ENCODE measurements around the gene STK16. TPM values are rescaled to one million over a fixed set of nuclear protein-coding genes. Genes with fewer than 3 reads are reported as not detected.

Gene STK16
- total RNA-seq, 1 donor from 2014 or later: 31.2 TPM

GRCh38 chr2:219204425-219205164 is 40.7 kb upstream of the STK16 start:
- Mint-ChIP-seq H3K27me3 (ENCODE audit: low read depth) (peaks cover 3% of the 10 kb centered on the region), H3K4me1 (peaks cover 29% of the 10 kb centered on the region), H3K36me3 (ENCODE audit: low read depth) (peaks cover 9% of the 10 kb centered on the region), H3K9me3 (peaks cover 7% of the 10 kb centered on the region), H3K27ac (ENCODE audit: unreplicated experiment) (peak overlapping the region; percentile 91), H3K4me3 (peak overlapping the region; percentile 67)
- no peak for DNase-seq (ENCODE audit: low read depth, low spot score)
- TF ChIP-seq, protein P1, sequence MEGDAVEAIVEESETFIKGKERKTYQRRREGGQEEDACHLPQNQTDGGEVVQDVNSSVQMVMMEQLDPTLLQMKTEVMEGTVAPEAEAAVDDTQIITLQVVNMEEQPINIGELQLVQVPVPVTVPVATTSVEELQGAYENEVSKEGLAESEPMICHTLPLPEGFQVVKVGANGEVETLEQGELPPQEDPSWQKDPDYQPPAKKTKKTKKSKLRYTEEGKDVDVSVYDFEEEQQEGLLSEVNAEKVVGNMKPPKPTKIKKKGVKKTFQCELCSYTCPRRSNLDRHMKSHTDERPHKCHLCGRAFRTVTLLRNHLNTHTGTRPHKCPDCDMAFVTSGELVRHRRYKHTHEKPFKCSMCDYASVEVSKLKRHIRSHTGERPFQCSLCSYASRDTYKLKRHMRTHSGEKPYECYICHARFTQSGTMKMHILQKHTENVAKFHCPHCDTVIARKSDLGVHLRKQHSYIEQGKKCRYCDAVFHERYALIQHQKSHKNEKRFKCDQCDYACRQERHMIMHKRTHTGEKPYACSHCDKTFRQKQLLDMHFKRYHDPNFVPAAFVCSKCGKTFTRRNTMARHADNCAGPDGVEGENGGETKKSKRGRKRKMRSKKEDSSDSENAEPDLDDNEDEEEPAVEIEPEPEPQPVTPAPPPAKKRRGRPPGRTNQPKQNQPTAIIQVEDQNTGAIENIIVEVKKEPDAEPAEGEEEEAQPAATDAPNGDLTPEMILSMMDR (conservative IDR thresholded peaks at IDR 0.05): no peak

- Mint-ChIP-seq H3K27me3 (ENCODE audit: low read depth) (peaks cover 3% of the 10 kb centered on the region), H3K9me3 (peaks cover 7% of the 10 kb centered on the region), H3K27ac (ENCODE audit: unreplicated experiment) (no peak overlapping the region), H3K4me1 (peaks cover 29% of the 10 kb centered on the region), H3K4me3 (peak overlapping the region; percentile 67), H3K36me3 (ENCODE audit: low read depth) (peaks cover 9% of the 10 kb centered on the region)
- TF ChIP-seq, protein P1 (conservative IDR thresholded peaks at IDR 0.05): no peak
- DNase-seq (ENCODE audit: low read depth, low spot score): no peak
Measured at GRCh38 chr2:219205165-219205538, 40.1 kb upstream of the STK16 start.

- Mint-ChIP-seq H3K9me3 (peaks cover 4% of the 10 kb centered on the region), H3K36me3 (ENCODE audit: low read depth) (peaks cover 4% of the 10 kb centered on the region), H3K4me3 (peak overlapping the region; percentile 92)
Measured at GRCh38 chr2:219205981-219206327, 39.3 kb upstream of the STK16 start.

DNA sequence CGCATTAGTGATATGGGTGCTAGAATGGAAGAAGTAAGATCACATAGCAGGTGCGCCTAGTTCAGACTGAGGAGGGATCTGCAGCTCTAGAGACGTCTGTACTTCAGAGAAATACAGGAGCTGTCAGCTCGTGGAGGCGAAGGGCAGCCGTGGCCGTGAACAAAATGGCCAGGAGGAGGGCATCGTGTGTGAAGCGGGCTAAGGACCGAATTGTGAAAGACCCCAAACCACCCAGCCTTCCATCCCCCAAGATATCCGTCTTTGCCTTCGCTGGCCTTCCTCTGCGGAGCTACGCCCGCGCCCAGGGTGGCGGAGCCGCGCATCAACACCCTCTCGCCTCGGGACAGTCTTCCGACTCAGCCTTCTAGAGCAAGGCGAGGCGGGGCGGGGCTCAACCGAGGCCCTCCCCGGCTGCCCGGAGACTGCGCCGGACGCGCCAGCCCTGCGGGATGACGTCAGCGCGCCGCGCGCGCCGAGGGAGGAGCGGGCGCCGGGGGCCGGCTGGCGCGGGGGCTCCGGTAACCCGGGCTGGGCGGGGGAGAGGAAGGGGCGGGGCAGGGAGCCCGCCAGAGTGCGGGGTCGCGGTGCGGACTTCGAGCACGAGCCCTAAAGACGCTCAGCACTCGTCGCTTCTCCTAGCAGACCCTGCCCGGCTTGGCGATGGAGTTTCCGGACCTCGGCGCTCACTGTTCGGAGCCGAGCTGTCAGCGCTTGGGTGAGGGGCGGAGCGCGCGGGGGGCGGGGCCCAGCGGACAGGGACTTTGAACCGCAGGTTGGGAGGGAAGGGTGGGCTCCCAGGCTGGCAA is 38.7 kb upstream of the STK16 start, which contains the start of gene ZFAND2B:
Gene ZFAND2B (plus strand): TSS at position 455 of the 806 bp plus-strand sequence. CDS start 206 bp downstream, at position 661.
- Mint-ChIP-seq H3K27ac (ENCODE audit: unreplicated experiment) (peak within 1 kb of the TSS; percentile 96), H3K4me1 (peaks cover 21% of the 10 kb centered on the region), H3K9me3 (peaks cover 2% of the 10 kb centered on the region), H3K27me3 (ENCODE audit: low read depth) (peaks cover 3% of the 10 kb centered on the region), H3K4me3 (peak within 1 kb of the TSS; percentile 92), H3K36me3 (ENCODE audit: low read depth) (peaks cover 4% of the 10 kb centered on the region)
- peak; percentile 89 for DNase-seq (ENCODE audit: low read depth, low spot score)
- TF ChIP-seq, protein P1 (conservative IDR thresholded peaks at IDR 0.05): peak; percentile 39

More at GRCh38 chr2:219205981-219206327, 39.3 kb upstream of the STK16 start:
- Mint-ChIP-seq H3K27ac (ENCODE audit: unreplicated experiment) (peak overlapping the region; percentile 96), H3K4me1 (peaks cover 23% of the 10 kb centered on the region), H3K27me3 (ENCODE audit: low read depth) (peaks cover 3% of the 10 kb centered on the region)
- no peak for DNase-seq (ENCODE audit: low read depth, low spot score)
- TF ChIP-seq, protein P1 (conservative IDR thresholded peaks at IDR 0.05): no peak

- peak overlapping the region; percentile 64 for H3K27ac Mint-ChIP-seq (ENCODE audit: unreplicated experiment)
- peaks cover 4% of the 10 kb centered on the region for H3K36me3 Mint-ChIP-seq (ENCODE audit: low read depth)
- peaks cover 21% of the 10 kb centered on the region for H3K4me1 Mint-ChIP-seq
- no peak for DNase-seq (ENCODE audit: low read depth, low spot score)
- TF ChIP-seq, protein P1 (conservative IDR thresholded peaks at IDR 0.05): no peak
- H3K27me3 Mint-ChIP-seq (ENCODE audit: low read depth): peaks cover 3% of the 10 kb centered on the region
- peaks cover 2% of the 10 kb centered on the region for H3K9me3 Mint-ChIP-seq
- H3K4me3 Mint-ChIP-seq: peak overlapping the region; percentile 92
Measured at GRCh38 chr2:219207134-219207883, 38.0 kb upstream of the STK16 start.

All from neural crest cell (in vitro differentiated cells).